T-helper 17 cell (primary cell): ENCODE data around the gene MEGF8. TPM values are rescaled to one million over a fixed set of nuclear protein-coding genes. Genes with fewer than 3 reads are reported as not detected.

Source experiments
- ATAC-seq: fragments of 150-1000 bp; cut with Tn5 transposase; 2 replicates; pipeline ENCODE4 v1.10.0; 2021; ENCODE audit warnings: mild to moderate bottlenecking, moderate library complexity
- DNase-seq, 3 donors: peaks; one replicate each; pipeline versions ENCODE4 v3.0.0 to v3.0.0-alpha.2; 2020 to 2021
- H3K9me3 ChIP-seq: one replicate; pipeline ENCODE4 v1.7.0; 2013; ENCODE audit warnings: low read length, mild to moderate bottlenecking; ENCODE audit not compliant: control insufficient read depth, poor library complexity, severe bottlenecking
- H3K27ac Mint-ChIP-seq: one replicate; pipeline ENCODE4 v1.8.0; 2022; ENCODE audit warnings: mild to moderate bottlenecking, moderate library complexity, mixed read lengths
- H3K27me3 Mint-ChIP-seq: one replicate; pipeline ENCODE4 v1.8.0; 2022; ENCODE audit warnings: mixed read lengths
- H3K36me3 Mint-ChIP-seq: one replicate; pipeline ENCODE4 v1.8.0; 2022; ENCODE audit warnings: low read depth, mixed read lengths
- H3K4me1 Mint-ChIP-seq: one replicate; pipeline ENCODE4 v1.8.0; 2022; ENCODE audit warnings: mild to moderate bottlenecking, mixed read lengths
- H3K4me3 Mint-ChIP-seq: one replicate; pipeline ENCODE4 v1.8.0; 2022; ENCODE audit warnings: mild to moderate bottlenecking, moderate library complexity, mixed read lengths
- total RNA-seq, 4 donors: library from RNA in 2 of 4; stranded (reverse) in 2 of 4; gene quantifications; one replicate each; pipeline ENCODE4 v1.2.3 and lab custom pipeline; 2022 to 2026

MEGF8 gene
- total RNA-seq, 2 donors from 2014 or later = 4.6 to 6.1 TPM

GRCh38 chr19:42368360-42368759, 42.9 kb downstream of the MEGF8 start:
- peaks cover 2% of the 10 kb centered on the region for H3K36me3 Mint-ChIP-seq
- H3K9me3 ChIP-seq = no peaks in the 10 kb centered on the region
- H3K4me3 Mint-ChIP-seq = no peak overlapping the region
- no peak overlapping the region for H3K27ac Mint-ChIP-seq
- no peaks in the 10 kb centered on the region for H3K4me1 Mint-ChIP-seq
- no peak for DNase-seq
- no peaks in the 10 kb centered on the region for H3K27me3 Mint-ChIP-seq
- no peak for ATAC-seq

GRCh38 chr19:42368765-42369164, 43.3 kb downstream of the MEGF8 start:
- Mint-ChIP-seq H3K36me3 (peaks cover 2% of the 10 kb centered on the region), H3K27ac (no peak overlapping the region), H3K4me1 (no peaks in the 10 kb centered on the region), H3K27me3 (no peaks in the 10 kb centered on the region), H3K4me3 (no peak overlapping the region)
- ATAC-seq (no peak), DNase-seq (no peak)
- no peaks in the 10 kb centered on the region for H3K9me3 ChIP-seq

GRCh38 chr19:42369433-42370067, 44.1 kb downstream of the MEGF8 start:
- no peaks in the 10 kb centered on the region for H3K27me3 Mint-ChIP-seq
- H3K9me3 ChIP-seq = no peaks in the 10 kb centered on the region
- ATAC-seq (no peak), DNase-seq (no peak)
- H3K4me1 Mint-ChIP-seq = no peaks in the 10 kb centered on the region
- peaks cover 4% of the 10 kb centered on the region for H3K36me3 Mint-ChIP-seq
- H3K4me3 Mint-ChIP-seq = no peak overlapping the region
- H3K27ac Mint-ChIP-seq = no peak overlapping the region

GRCh38 chr19:42370068-42370520, 44.7 kb downstream of the MEGF8 start:
- no peak overlapping the region for H3K27ac Mint-ChIP-seq
- no peaks in the 10 kb centered on the region for H3K4me1 Mint-ChIP-seq
- DNase-seq (no peak), ATAC-seq (no peak)
- no peak overlapping the region for H3K4me3 Mint-ChIP-seq
- H3K9me3 ChIP-seq = no peaks in the 10 kb centered on the region
- H3K27me3 Mint-ChIP-seq = no peaks in the 10 kb centered on the region
- H3K36me3 Mint-ChIP-seq = peaks cover 4% of the 10 kb centered on the region

GRCh38 chr19:42370626-42371175, 45.3 kb downstream of the MEGF8 start:
- ATAC-seq (no peak), DNase-seq (no peak)
- H3K4me3 Mint-ChIP-seq = no peak overlapping the region
- no peaks in the 10 kb centered on the region for H3K9me3 ChIP-seq
- H3K27ac Mint-ChIP-seq = no peak overlapping the region
- no peaks in the 10 kb centered on the region for H3K4me1 Mint-ChIP-seq
- H3K36me3 Mint-ChIP-seq = peaks cover 4% of the 10 kb centered on the region
- no peaks in the 10 kb centered on the region for H3K27me3 Mint-ChIP-seq

GRCh38 chr19:42374826-42375376, 49.5 kb downstream of the MEGF8 start:
- ATAC-seq = no peak
- Mint-ChIP-seq H3K4me1 (peaks cover 3% of the 10 kb centered on the region), H3K27ac (no peak overlapping the region), H3K27me3 (no peaks in the 10 kb centered on the region), H3K36me3 (peaks cover 2% of the 10 kb centered on the region), H3K4me3 (no peak overlapping the region)
- DNase-seq = no peak
- no peaks in the 10 kb centered on the region for H3K9me3 ChIP-seq

GRCh38 chr19:42375415-42376176, 50.2 kb downstream of the MEGF8 start:
- no peaks in the 10 kb centered on the region for H3K9me3 ChIP-seq
- Mint-ChIP-seq H3K27me3 (peaks cover 7% of the 10 kb centered on the region), H3K27ac (no peak overlapping the region), H3K4me3 (no peak overlapping the region), H3K36me3 (peaks cover 2% of the 10 kb centered on the region), H3K4me1 (peaks cover 3% of the 10 kb centered on the region)
- no peak for ATAC-seq
- DNase-seq = no peak

- H3K9me3 ChIP-seq = no peaks in the 10 kb centered on the region
- H3K36me3 Mint-ChIP-seq = peaks cover 2% of the 10 kb centered on the region
- peaks cover 8% of the 10 kb centered on the region for H3K27me3 Mint-ChIP-seq
- H3K4me1 Mint-ChIP-seq = peaks cover 3% of the 10 kb centered on the region
- no peak overlapping the region for H3K27ac Mint-ChIP-seq
- no peak overlapping the region for H3K4me3 Mint-ChIP-seq
- DNase-seq = no peak
- no peak for ATAC-seq
These were observed 50.7 kb downstream of the MEGF8 start for GRCh38 chr19:42376177-42376555.

GRCh38 chr19:42378225-42379215, 53.1 kb downstream of the MEGF8 start:
- ATAC-seq (peak; percentile 37), DNase-seq (no peak)
- H3K36me3 Mint-ChIP-seq = peaks cover 7% of the 10 kb centered on the region
- H3K9me3 ChIP-seq = no peaks in the 10 kb centered on the region
- peaks cover 3% of the 10 kb centered on the region for H3K4me1 Mint-ChIP-seq
- H3K27ac Mint-ChIP-seq = no peak overlapping the region
- H3K27me3 Mint-ChIP-seq = peaks cover 27% of the 10 kb centered on the region
- H3K4me3 Mint-ChIP-seq = no peak overlapping the region

GRCh38 chr19:42380155-42380554, 54.7 kb downstream of the MEGF8 start:
- no peak overlapping the region for H3K4me3 Mint-ChIP-seq
- H3K36me3 Mint-ChIP-seq = peaks cover 5% of the 10 kb centered on the region
- peaks cover 3% of the 10 kb centered on the region for H3K4me1 Mint-ChIP-seq
- ATAC-seq (no peak), DNase-seq (no peak)
- H3K9me3 ChIP-seq = no peaks in the 10 kb centered on the region
- H3K27ac Mint-ChIP-seq = no peak overlapping the region
- peaks cover 27% of the 10 kb centered on the region for H3K27me3 Mint-ChIP-seq

- DNase-seq (peak; percentile 52 to 59 (median 55)), ATAC-seq (peak; percentile 95)
- Mint-ChIP-seq H3K27me3 (peaks cover 40% of the 10 kb centered on the region), H3K36me3 (peaks cover 17% of the 10 kb centered on the region), H3K4me1 (peaks cover 14% of the 10 kb centered on the region), H3K27ac (peak overlapping the region; percentile 56), H3K4me3 (peak overlapping the region; percentile 67)
- H3K9me3 ChIP-seq = no peaks in the 10 kb centered on the region
These were observed 61.7 kb downstream of the MEGF8 start for GRCh38 chr19:42386974-42387707.

- DNase-seq (no peak), ATAC-seq (no peak)
- no peak overlapping the region for H3K4me3 Mint-ChIP-seq
- H3K27me3 Mint-ChIP-seq = peaks cover 28% of the 10 kb centered on the region
- H3K27ac Mint-ChIP-seq = no peak overlapping the region
- no peaks in the 10 kb centered on the region for H3K9me3 ChIP-seq
- peaks cover 14% of the 10 kb centered on the region for H3K4me1 Mint-ChIP-seq
- H3K36me3 Mint-ChIP-seq = peaks cover 11% of the 10 kb centered on the region
These were observed 63.5 kb downstream of the MEGF8 start for GRCh38 chr19:42388851-42389489.
